SW480 (cell line): ENCODE measurements around the gene USP32.

Source experiments
- DNase-seq: peaks from one replicate; pipeline ENCODE4 v3.0.0-alpha.2; 2016; ENCODE audit warnings: low spot score

USP32 gene

GRCh38 chr17:60297760-60298401 lies 94.1 kb downstream of the USP32 start:
- no peak for DNase-seq

- DNase-seq: no peak
Measured at GRCh38 chr17:60296177-60296576, 95.8 kb downstream of the USP32 start.

GRCh38 chr17:60293580-60294335 lies 98.2 kb downstream of the USP32 start:
- DNase-seq: no peak

GRCh38 chr17:60292697-60293096 lies 99.2 kb downstream of the USP32 start:
- no peak for DNase-seq

GRCh38 chr17:60284709-60285108 lies 107.2 kb downstream of the USP32 start:
- no peak for DNase-seq

GRCh38 chr17:60283816-60284215 lies 108.1 kb downstream of the USP32 start:
- no peak for DNase-seq

GRCh38 chr17:60280673-60281072 lies 111.3 kb downstream of the USP32 start:
- no peak for DNase-seq

- no peak for DNase-seq
Measured at GRCh38 chr17:60278237-60278636, 113.7 kb downstream of the USP32 start.

GRCh38 chr17:60277258-60277657 lies 114.7 kb downstream of the USP32 start:
- no peak for DNase-seq

GRCh38 chr17:60269417-60269816 lies 122.5 kb downstream of the USP32 start:
- DNase-seq: no peak

GRCh38 chr17:60260540-60260939 lies 131.4 kb downstream of the USP32 start:
- no peak for DNase-seq

GRCh38 chr17:60258313-60258712 lies 133.6 kb downstream of the USP32 start:
- no peak for DNase-seq

- DNase-seq: no peak
Measured at GRCh38 chr17:60256174-60256573, 135.8 kb downstream of the USP32 start.

GRCh38 chr17:60253048-60253447 lies 138.9 kb downstream of the USP32 start:
- DNase-seq: no peak

- no peak for DNase-seq
Measured at GRCh38 chr17:60252459-60252858, 139.5 kb downstream of the USP32 start.

GRCh38 chr17:60249290-60249826 lies 142.6 kb downstream of the USP32 start:
- DNase-seq: no peak

- no peak for DNase-seq
Measured at GRCh38 chr17:60248618-60249289, 143.2 kb downstream of the USP32 start.

GRCh38 chr17:60247836-60248461 lies 144.0 kb downstream of the USP32 start:
- no peak for DNase-seq

- DNase-seq: no peak
Measured at GRCh38 chr17:60244656-60245055, 147.3 kb downstream of the USP32 start.

- DNase-seq: no peak
Measured at GRCh38 chr17:60240290-60240689, 151.6 kb downstream of the USP32 start.

- DNase-seq: peak; percentile 17
Measured at GRCh38 chr17:60231691-60232090, 160.2 kb downstream of the USP32 start.

GRCh38 chr17:60231234-60231633 lies 160.7 kb downstream of the USP32 start:
- DNase-seq: peak; percentile 39
